ENCODE results near the gene GPR15. TPM values are rescaled to one million over a fixed set of nuclear protein-coding genes. Genes with fewer than 3 reads are reported as not detected.

The GPR15 gene
- total RNA-seq, 1 donor from 2014 or later = not detected

- H3K9me3 ChIP-seq = no peaks in the 10 kb centered on the region
- DNase-seq (ENCODE audit: low spot score in 2 of 2) = no peak
- intact Hi-C loops (cut with DNase I) = no loop called here
- H3K4me1 ChIP-seq = no peaks in the 10 kb centered on the region
- no peak overlapping the region for H3K27ac ChIP-seq
- no peaks in the 10 kb centered on the region for H3K27me3 ChIP-seq
- no peak for TF ChIP-seq CTCF (IDR thresholded peaks at IDR 0.05)
- H3K36me3 ChIP-seq = no peaks in the 10 kb centered on the region
- no peak overlapping the region for H3K4me3 ChIP-seq
Measured at GRCh38 chr3:98564282-98565005, 32.7 kb downstream of the GPR15 start.

GRCh38 chr3:98565237-98565643 lies 33.5 kb downstream of the GPR15 start:
- no peak for TF ChIP-seq CTCF (IDR thresholded peaks at IDR 0.05)
- no peak for DNase-seq (ENCODE audit: low spot score in 2 of 2)
- H3K27ac ChIP-seq = no peak overlapping the region
- no peaks in the 10 kb centered on the region for H3K27me3 ChIP-seq
- no peak overlapping the region for H3K4me3 ChIP-seq
- H3K36me3 ChIP-seq = no peaks in the 10 kb centered on the region
- no peaks in the 10 kb centered on the region for H3K4me1 ChIP-seq
- H3K9me3 ChIP-seq = no peaks in the 10 kb centered on the region
- intact Hi-C loops (cut with DNase I) = no loop called here

- intact Hi-C loops (cut with DNase I) = no loop called here
- Histone ChIP-seq H3K4me1 (no peaks in the 10 kb centered on the region), H3K27ac (no peak overlapping the region), H3K36me3 (no peaks in the 10 kb centered on the region), H3K9me3 (no peaks in the 10 kb centered on the region), H3K4me3 (no peak overlapping the region), H3K27me3 (no peaks in the 10 kb centered on the region)
- no peak for TF ChIP-seq CTCF (IDR thresholded peaks at IDR 0.05)
- no peak for DNase-seq (ENCODE audit: low spot score in 2 of 2)
Measured at GRCh38 chr3:98565843-98566242, 34.1 kb downstream of the GPR15 start.

GRCh38 chr3:98567666-98568270 lies 36.0 kb downstream of the GPR15 start:
- intact Hi-C loops (cut with DNase I) = no loop called here
- no peaks in the 10 kb centered on the region for H3K9me3 ChIP-seq
- no peak for TF ChIP-seq CTCF (IDR thresholded peaks at IDR 0.05)
- H3K4me3 ChIP-seq = no peak overlapping the region
- H3K36me3 ChIP-seq = no peaks in the 10 kb centered on the region
- H3K4me1 ChIP-seq = no peaks in the 10 kb centered on the region
- H3K27ac ChIP-seq = no peak overlapping the region
- no peak for DNase-seq (ENCODE audit: low spot score in 2 of 2)
- H3K27me3 ChIP-seq = no peaks in the 10 kb centered on the region

GRCh38 chr3:98568402-98568801 lies 36.6 kb downstream of the GPR15 start:
- no peak for TF ChIP-seq CTCF (IDR thresholded peaks at IDR 0.05)
- no peaks in the 10 kb centered on the region for H3K4me1 ChIP-seq
- no peaks in the 10 kb centered on the region for H3K9me3 ChIP-seq
- no peak overlapping the region for H3K4me3 ChIP-seq
- no peaks in the 10 kb centered on the region for H3K27me3 ChIP-seq
- intact Hi-C loops (cut with DNase I) = no loop called here
- no peak for DNase-seq (ENCODE audit: low spot score in 2 of 2)
- H3K36me3 ChIP-seq = no peaks in the 10 kb centered on the region
- no peak overlapping the region for H3K27ac ChIP-seq
